HepG2 (cell line): ENCODE measurements around the gene RRP12. TPM values are rescaled to one million over a fixed set of nuclear protein-coding genes. Genes with fewer than 3 reads are reported as not detected.

Experiments used
- ATAC-seq: fragments of 200-7000 bp; cut with Tn5 transposase; 3 replicates; pipeline ENCODE4 v1.9.1; 2020; ENCODE audit warnings: mild to moderate bottlenecking, moderate library complexity
- BruUV-seq: library from RNA; stranded (reverse); fragments of 400-500 nt; replicated peaks from 2 replicates; lab custom pipeline; 2021; lab: Mats Ljungman, UMichigan
- CTCF ChIA-PET: fragments of 300-600 bp; formaldehyde crosslinking; extraction: SDS; loops from one replicate; lab custom pipeline; 2021; ENCODE audit warnings: low total read pairs, inconsistent platforms, low intra/inter-chr PET ratio; lab: Yijun Ruan, JAX
- POLR2A ChIA-PET: fragments of 350-600 bp; sonication (Branson Sonifier 250); formaldehyde crosslinking; loops from one replicate; lab custom pipeline; 2020; ENCODE audit warnings: antibody characterized with exemption, inconsistent platforms; lab: Yijun Ruan, JAX
- DNase-seq: peaks from one replicate; pipeline ENCODE4 v3.0.0-alpha.2; 2015; ENCODE audit warnings: low spot score
- FAIRE-seq: peaks from 3 replicates; lab custom pipeline; 2011; peaks lifted over from hg19 to GRCh38; lab: Jason Lieb, UNC
- H2AFZ ChIP-seq: one replicate; pipeline ENCODE4 v1.6.1; 2011; ENCODE audit warnings: low read length, inconsistent platforms
- H3K27ac ChIP-seq: fragments of 300-600 bp; 3 replicates; pipeline ENCODE4 v1.8.0; 2011; ENCODE audit warnings: mixed run types, mild to moderate bottlenecking, mixed read lengths, low read length, inconsistent platforms; ENCODE audit not compliant: insufficient read depth; ENCODE audit errors: extremely low read length
- H3K27me3 ChIP-seq, 2 experiments: fragments of 200-600 bp in 1 of 2; 2 replicates in 1 of 2; 3 replicates in 1 of 2; pipeline versions ENCODE4 v1.6.0 to v1.8.0; 2011; ENCODE audit warnings: low read length in 2 of 2, mild to moderate bottlenecking in 2 of 2, moderate library complexity in 2 of 2, inconsistent platforms in 1 of 2; ENCODE audit not compliant: insufficient read depth in 2 of 2, control insufficient read depth in 1 of 2
- H3K36me3 ChIP-seq, 2 experiments: fragments of 200-600 bp in 1 of 2; replicated peaks in 1 of 2; 2 replicates in 1 of 2; 3 replicates in 1 of 2; pipeline versions ENCODE4 v1.5.1 to v1.8.0; 2011; ENCODE audit warnings: low read length in 2 of 2, inconsistent platforms in 1 of 2; ENCODE audit not compliant: insufficient read depth in 2 of 2, control insufficient read depth in 1 of 2
- H3K4me1 ChIP-seq: 2 replicates; pipeline ENCODE4 v1.5.1; 2012; ENCODE audit warnings: low read length, inconsistent platforms; ENCODE audit not compliant: insufficient read depth
- H3K4me2 ChIP-seq: 2 replicates; pipeline ENCODE4 v1.6.0; 2011; ENCODE audit warnings: low read depth, low read length, inconsistent platforms
- H3K4me3 ChIP-seq, 3 experiments: fragments of 200-600 bp in 1 of 3; sonication (generic), shearing (Covaris generic) in 1 of 3; replicated peaks in 1 of 3; 2 replicates each; pipeline ENCODE4 v1.5.1; 2011 to 2016; ENCODE audit warnings: low read length in 3 of 3, inconsistent platforms in 2 of 3, low read depth in 2 of 3, mild to moderate bottlenecking in 2 of 3, control low read depth in 1 of 3, mixed read lengths in 1 of 3; ENCODE audit not compliant: insufficient read depth in 1 of 3
- H3K79me2 ChIP-seq: one replicate; pipeline ENCODE4 v1.6.1; 2011; ENCODE audit warnings: low read length, inconsistent platforms; ENCODE audit not compliant: insufficient read depth
- H3K9ac ChIP-seq: 2 replicates; pipeline ENCODE4 v1.6.0; 2011; ENCODE audit warnings: mild to moderate bottlenecking, low read depth, low read length, inconsistent platforms; ENCODE audit not compliant: insufficient read depth
- H3K9me3 ChIP-seq: 2 replicates; pipeline ENCODE4 v1.5.1; 2012; ENCODE audit warnings: mild to moderate bottlenecking, low read length
- H4K20me1 ChIP-seq: 2 replicates; pipeline ENCODE4 v1.6.0; 2011; ENCODE audit warnings: inconsistent platforms, mild to moderate bottlenecking, low read length, moderate library complexity; ENCODE audit not compliant: insufficient read depth
- CEBPG ChIP-seq: IDR thresholded peaks from 2 replicates; pipeline ENCODE4 v1.6.1; 2016
- GMEB2 ChIP-seq: IDR thresholded peaks from 2 replicates; pipeline ENCODE4 v1.6.1; 2016; ENCODE audit warnings: missing biosample characterization, missing genetic modification reagents, low read depth
- MAFF ChIP-seq: IDR thresholded peaks from 2 replicates; pipeline ENCODE4 v1.6.1; 2011; ENCODE audit warnings: low read depth, low read length, improper control_type of control experiment
- MAFK ChIP-seq, 2 experiments: IDR thresholded peaks in 1 of 2; conservative IDR thresholded peaks in 1 of 2; 2 replicates each; pipeline ENCODE4 v1.6.1; 2011; ENCODE audit warnings: improper control_type of control experiment in 2 of 2, low read length in 2 of 2
- NR2F2 ChIP-seq: IDR thresholded peaks from 2 replicates; pipeline ENCODE4 v1.6.1; 2012; ENCODE audit warnings: low read depth, inconsistent platforms, borderline replicate concordance
- POLR2AphosphoS2 ChIP-seq: IDR thresholded peaks from 2 replicates; pipeline ENCODE4 v1.6.1; 2011; ENCODE audit warnings: low read depth, low read length, improper control_type of control experiment
- TBX3 ChIP-seq: fragments of 450-650 bp; IDR thresholded peaks from 2 replicates; pipeline ENCODE4 v1.6.1; 2017; ENCODE audit warnings: antibody characterized with exemption, mild to moderate bottlenecking, inconsistent platforms, borderline replicate concordance
- ZNF329 ChIP-seq: sonication (generic); formaldehyde crosslinking; IDR thresholded peaks from 2 replicates; pipeline ENCODE4 v1.9.0; 2021; ENCODE audit warnings: low read depth, mild to moderate bottlenecking, missing genetic modification reagents
- ZNF543 ChIP-seq: sonication (generic); formaldehyde crosslinking; IDR thresholded peaks from 2 replicates; pipeline ENCODE4 v1.4.0; 2020; ENCODE audit warnings: mild to moderate bottlenecking, missing genetic modification reagents
- ZNF567 ChIP-seq: sonication (generic); formaldehyde crosslinking; IDR thresholded peaks from 2 replicates; pipeline ENCODE4 v1.8.1; 2023; ENCODE audit warnings: mild to moderate bottlenecking, missing genetic modification reagents, borderline replicate concordance
- ZNF770 ChIP-seq: sonication (generic); formaldehyde crosslinking; IDR thresholded peaks from 2 replicates; pipeline ENCODE4 v1.5.0; 2020; ENCODE audit warnings: mild to moderate bottlenecking, missing genetic modification reagents
- ZSCAN12 ChIP-seq: sonication (generic); formaldehyde crosslinking; IDR thresholded peaks from 2 replicates; pipeline ENCODE4 v1.9.0; 2021; ENCODE audit warnings: mild to moderate bottlenecking, missing genetic modification reagents
- WGBS: methylation state at CpG from one replicate; pipeline ENCODE4 v1.1.6; 2017; ENCODE audit warnings: low lambda C conversion rate; 5-methylcytosine and 5-hydroxymethylcytosine counted together
- in situ Hi-C: cut with HindIII; loops from 2 replicates; pipeline ENCODE4 v1.10.0; 2017; ENCODE audit warnings: low pct_unique_long_range_greater_than_20kb; ENCODE audit not compliant: extremely low pct_ligation_motif_present
- intact Hi-C: fragments of 100-400 bp; cut with micrococcal nuclease; formaldehyde crosslinking; loops from one replicate; pipeline ENCODE4 v1.10.0; 2022; ENCODE audit not compliant: unreplicated experiment
- polyA plus RNA-seq, 8 experiments: library from polyadenylated mRNA; depleted of rRNA in 3 of 8; stranded (reverse) in 7 of 8; unstranded in 1 of 8; fragments of >200 nt; fragmentation: Illumina TruSeq in 4 of 8; extraction: Trizol in 4 of 8; gene quantifications; 2 replicates each; pipeline versions ENCODE4 v1.2.1 to v1.2.3, GENCODE V29; 2011 to 2016; ENCODE audit warnings: low read depth in 4 of 8, missing spikeins in 1 of 8, mixed read lengths in 1 of 8; ENCODE audit not compliant: insufficient read depth in 1 of 8
- total RNA-seq, 5 experiments: library from RNA; depleted of rRNA; stranded (reverse); fragments of >200 nt; fragmentation: Illumina TruSeq; extraction: Trizol; gene quantifications; 2 replicates each; pipeline ENCODE4 v1.2.3, GENCODE V29; 2016; ENCODE audit warnings: low read depth in 1 of 5

Gene RRP12
- total and polyA plus RNA-seq, 2 of the 13 experiments (the other 11 are each of a cell fraction or from before 2014, with no cell fraction given) = 13.2 to 39.4 TPM

GRCh38 chr10:97312897-97313296 is 88.2 kb downstream of the RRP12 start:
- POLR2A ChIA-PET = no interaction called here
- no peak overlapping the region for H3K27ac ChIP-seq
- peaks cover 36% of the 10 kb centered on the region for H3K4me1 ChIP-seq
- H3K27me3 ChIP-seq = peaks cover 0 to 1% of the 10 kb centered on the region in 2 experiments; a peak in 2 of 5 replicates
- H3K9ac ChIP-seq = no peak overlapping the region
- no peak overlapping the region for H2AFZ ChIP-seq
- no TSS peak for BruUV-seq
- H3K79me2 ChIP-seq = no peaks in the 10 kb centered on the region
- DNase-seq (no peak), ATAC-seq (no peak)
- CTCF ChIA-PET = no interaction called here
- H3K9me3 ChIP-seq = no peaks in the 10 kb centered on the region
- H3K36me3 ChIP-seq = no peaks in the 10 kb centered on the region
- WGBS = 68% methylated on average over 6 of the region's 6 CpGs
- no peak overlapping the region for H3K4me2 ChIP-seq
- in situ Hi-C loops = no loop called here
- intact Hi-C loops = no loop called here
- H4K20me1 ChIP-seq = no peaks in the 10 kb centered on the region
- TF ChIP-seq MAFK (conservative IDR thresholded peaks at IDR 0.05 in 1 of 2, IDR thresholded peaks at IDR 0.05 in 1 of 2; ENCODE audit: low read length in 2 of 2) (peak; percentile 30 to 50; a peak in 2 of 4 replicates), MAFF (0 out of 2 replicates have a peak, but pooled peaks have one; percentile 21), ZNF329 (CRISPR knock-in tag) (no peak), ZNF770 (CRISPR knock-in tag) (peak; percentile 48; the same call in 1 of the 2 replicates), CEBPG (no peak), NR2F2 (no peak)
- TF ChIP-seq, all 625 proteins: peak for 3
- H3K4me3 ChIP-seq = no peak overlapping the region
- FAIRE-seq = no peak

GRCh38 chr10:97311111-97311626 is 90.0 kb downstream of the RRP12 start:
- Histone ChIP-seq H3K27me3 (no peaks in the 10 kb centered on the region), H3K4me1 (peaks cover 35% of the 10 kb centered on the region), H3K36me3 (no peaks in the 10 kb centered on the region), H2AFZ (no peak overlapping the region), H3K4me3 (no peak overlapping the region), H3K9ac (no peak overlapping the region), H3K79me2 (no peaks in the 10 kb centered on the region), H3K9me3 (no peaks in the 10 kb centered on the region), H3K4me2 (no peak overlapping the region), H3K27ac (no peak overlapping the region), H4K20me1 (no peaks in the 10 kb centered on the region)
- in situ Hi-C loops (no loop called here), intact Hi-C loops (no loop called here)
- TF ChIP-seq ZSCAN12 (CRISPR knock-in tag) (no peak), GMEB2 (CRISPR knock-in tag) (no peak), POLR2AphosphoS2 (no peak), ZNF567 (no peak), TBX3 (no peak), ZNF543 (CRISPR knock-in tag) (no peak)
- CTCF ChIA-PET = no interaction called here
- 69% methylated on average over 4 of the region's 4 CpGs for WGBS
- BruUV-seq = no TSS peak
- ATAC-seq (no peak), DNase-seq (no peak), FAIRE-seq (no peak)
- POLR2A ChIA-PET = no interaction called here
